NT2/D1 (cell line): Measurements from ENCODE around the gene SLC17A4.

ENCODE experiments used
- DNase-seq: peaks from one replicate; pipeline ENCODE4 v3.0.0-alpha.2; 2011; ENCODE audit warnings: low read depth, low spot score
- H3K27me3 ChIP-seq: 2 replicates; pipeline ENCODE4 v1.6.0; 2011; ENCODE audit warnings: mild to moderate bottlenecking; ENCODE audit not compliant: insufficient read length, insufficient read depth
- H3K36me3 ChIP-seq: 2 replicates; pipeline ENCODE4 v1.6.1; 2011; ENCODE audit warnings: mild to moderate bottlenecking, low read length, mixed read lengths; ENCODE audit not compliant: insufficient read depth, insufficient read length
- H3K4me1 ChIP-seq: 2 replicates; pipeline ENCODE4 v1.5.1; 2011; ENCODE audit not compliant: insufficient read depth, insufficient read length
- H3K4me3 ChIP-seq: 2 replicates; pipeline ENCODE4 v1.5.1; 2011; ENCODE audit warnings: low read depth; ENCODE audit not compliant: insufficient read length
- H3K9ac ChIP-seq: 2 replicates; pipeline ENCODE4 v1.6.0; 2011; ENCODE audit warnings: low read depth; ENCODE audit not compliant: insufficient read length
- H3K9me3 ChIP-seq: 2 replicates; pipeline ENCODE4 v1.5.1; 2011; ENCODE audit warnings: mild to moderate bottlenecking, low read length; ENCODE audit not compliant: insufficient read depth
- SUZ12 ChIP-seq: IDR thresholded peaks from 2 replicates; pipeline ENCODE4 v1.6.1; 2011; ENCODE audit not compliant: insufficient read length, insufficient read depth; ENCODE audit errors: extremely low read depth
- YY1 ChIP-seq: IDR thresholded peaks from 2 replicates; pipeline ENCODE4 v1.6.1; 2011; ENCODE audit not compliant: insufficient read length, insufficient read depth
- ZNF274 ChIP-seq: IDR thresholded peaks from 2 replicates; pipeline ENCODE4 v1.6.1; 2011; ENCODE audit warnings: mild to moderate bottlenecking, low read depth, low read length

The SLC17A4 gene

GRCh38 chr6:25789475-25789874, 34.9 kb downstream of the SLC17A4 start:
- Histone ChIP-seq H3K36me3 (no peaks in the 10 kb centered on the region), H3K9me3 (no peaks in the 10 kb centered on the region), H3K4me3 (no peak overlapping the region), H3K4me1 (no peaks in the 10 kb centered on the region), H3K9ac (no peak overlapping the region), H3K27me3 (no peaks in the 10 kb centered on the region)
- no peak for TF ChIP-seq YY1
- TF ChIP-seq SUZ12, result no peak
- TF ChIP-seq ZNF274, result no peak
- DNase-seq, result no peak

GRCh38 chr6:25792016-25792415, 37.5 kb downstream of the SLC17A4 start:
- H3K4me1 ChIP-seq, result no peaks in the 10 kb centered on the region
- no peak for TF ChIP-seq YY1
- TF ChIP-seq SUZ12, result no peak
- TF ChIP-seq ZNF274, result no peak
- no peak for DNase-seq
- H3K9ac ChIP-seq, result no peak overlapping the region
- no peak overlapping the region for H3K4me3 ChIP-seq
- no peaks in the 10 kb centered on the region for H3K27me3 ChIP-seq
- no peaks in the 10 kb centered on the region for H3K9me3 ChIP-seq
- H3K36me3 ChIP-seq, result no peaks in the 10 kb centered on the region

DNA sequence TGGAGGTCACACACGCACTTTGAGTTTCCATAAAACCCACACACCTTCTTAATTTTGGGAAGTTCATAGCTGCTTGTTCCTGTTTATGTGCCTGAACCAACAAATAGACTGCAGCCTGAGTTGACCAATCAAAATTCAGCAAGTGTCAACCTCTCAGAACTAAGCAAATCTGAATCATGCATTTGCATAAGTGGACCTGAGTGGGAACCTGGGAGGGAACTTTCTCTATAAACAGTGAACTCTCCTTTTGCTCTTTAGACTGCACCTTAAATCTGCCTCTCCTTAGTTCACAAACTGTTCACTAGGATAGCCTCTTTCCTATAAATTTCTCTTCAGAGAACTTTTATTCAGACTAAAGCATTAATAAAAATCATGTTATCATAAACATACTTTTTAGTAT, 39.4 kb downstream of the SLC17A4 start:
- no peaks in the 10 kb centered on the region for H3K36me3 ChIP-seq
- no peak overlapping the region for H3K4me3 ChIP-seq
- TF ChIP-seq YY1, result no peak
- TF ChIP-seq SUZ12, result no peak
- TF ChIP-seq ZNF274, result no peak
- no peak overlapping the region for H3K9ac ChIP-seq
- no peaks in the 10 kb centered on the region for H3K4me1 ChIP-seq
- no peaks in the 10 kb centered on the region for H3K27me3 ChIP-seq
- no peaks in the 10 kb centered on the region for H3K9me3 ChIP-seq
- DNase-seq, result no peak

GRCh38 chr6:25794784-25795183, 40.2 kb downstream of the SLC17A4 start:
- Histone ChIP-seq H3K36me3 (no peaks in the 10 kb centered on the region), H3K9ac (no peak overlapping the region), H3K27me3 (no peaks in the 10 kb centered on the region), H3K4me3 (no peak overlapping the region), H3K4me1 (no peaks in the 10 kb centered on the region), H3K9me3 (no peaks in the 10 kb centered on the region)
- no peak for TF ChIP-seq ZNF274
- TF ChIP-seq YY1, result no peak
- no peak for DNase-seq

GRCh38 chr6:25801436-25801835, 46.9 kb downstream of the SLC17A4 start:
- H3K27me3 ChIP-seq, result no peaks in the 10 kb centered on the region
- no peak overlapping the region for H3K4me3 ChIP-seq
- TF ChIP-seq SUZ12 (no peak), ZNF274 (no peak), YY1 (no peak)
- no peaks in the 10 kb centered on the region for H3K36me3 ChIP-seq
- no peaks in the 10 kb centered on the region for H3K4me1 ChIP-seq
- H3K9me3 ChIP-seq, result no peaks in the 10 kb centered on the region
- DNase-seq, result no peak
- no peak overlapping the region for H3K9ac ChIP-seq

GRCh38 chr6:25804804-25805203, 50.3 kb downstream of the SLC17A4 start:
- H3K36me3 ChIP-seq, result no peaks in the 10 kb centered on the region
- DNase-seq, result no peak
- no peaks in the 10 kb centered on the region for H3K4me1 ChIP-seq
- H3K9ac ChIP-seq, result no peak overlapping the region
- no peaks in the 10 kb centered on the region for H3K27me3 ChIP-seq
- no peak overlapping the region for H3K4me3 ChIP-seq
- H3K9me3 ChIP-seq, result no peaks in the 10 kb centered on the region
- no peak for TF ChIP-seq SUZ12
- TF ChIP-seq ZNF274, result no peak
- no peak for TF ChIP-seq YY1

GRCh38 chr6:25815194-25815593, 60.7 kb downstream of the SLC17A4 start:
- Histone ChIP-seq H3K9ac (no peak overlapping the region), H3K36me3 (no peaks in the 10 kb centered on the region), H3K27me3 (no peaks in the 10 kb centered on the region), H3K4me1 (no peaks in the 10 kb centered on the region), H3K4me3 (no peak overlapping the region), H3K9me3 (no peaks in the 10 kb centered on the region)
- TF ChIP-seq SUZ12 (no peak), ZNF274 (no peak), YY1 (no peak)
- DNase-seq, result no peak

GRCh38 chr6:25816252-25816651, 61.7 kb downstream of the SLC17A4 start:
- Histone ChIP-seq H3K36me3 (no peaks in the 10 kb centered on the region), H3K4me1 (no peaks in the 10 kb centered on the region), H3K9ac (no peak overlapping the region), H3K4me3 (no peak overlapping the region), H3K27me3 (no peaks in the 10 kb centered on the region), H3K9me3 (no peaks in the 10 kb centered on the region)
- DNase-seq, result no peak
- TF ChIP-seq YY1 (no peak), ZNF274 (no peak), SUZ12 (no peak)
